HG03565 (cell line): ENCODE measurements around the gene CYBA.

Experiments used
- ATAC-seq: cut with Tn5 transposase; IDR thresholded peaks from one replicate; pipeline ENCODE4 v1.9.1; 2021; ENCODE audit warnings: mild to moderate bottlenecking, moderate library complexity; ENCODE audit not compliant: unreplicated experiment

Gene CYBA

DNA sequence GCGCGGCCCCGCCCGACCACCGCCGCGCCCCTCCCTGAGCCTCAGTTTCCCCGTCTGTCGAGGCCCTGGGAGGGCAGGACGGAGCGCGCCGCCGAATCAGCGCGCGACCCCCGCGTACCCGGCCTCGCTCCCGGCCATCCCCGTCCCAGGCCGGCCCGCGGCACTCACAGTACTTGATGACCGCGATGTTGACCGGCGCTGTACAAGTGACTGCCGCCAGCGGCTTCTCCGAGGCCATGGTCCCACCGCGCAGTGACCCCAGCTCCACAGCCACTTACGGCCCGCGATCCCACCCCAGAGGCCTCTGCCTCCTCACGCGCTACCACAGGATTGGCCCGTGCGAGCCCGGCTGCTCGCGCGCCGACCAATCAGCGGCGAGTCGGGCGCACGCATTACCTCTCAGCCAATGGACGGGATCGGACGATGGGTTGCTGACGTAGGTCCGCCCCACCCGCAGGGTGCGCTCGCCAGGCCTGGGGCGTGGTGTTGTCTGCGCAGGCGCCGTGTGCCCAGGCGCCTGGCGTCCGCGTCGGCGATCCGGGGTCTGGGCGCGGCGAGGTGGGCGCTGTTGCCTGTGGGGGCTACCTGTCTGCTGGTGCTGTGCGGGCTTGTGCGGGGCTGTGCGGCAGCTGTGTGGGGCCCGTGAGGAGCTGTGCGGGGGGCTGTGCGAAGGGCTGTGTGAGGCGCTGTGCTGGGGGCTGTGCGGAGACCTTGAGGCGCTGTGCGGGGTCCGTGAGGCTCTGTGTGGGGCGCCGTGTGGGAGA, 12.2 kb upstream of the CYBA start, which contains the start of gene MVD:
MVD (minus strand) TSS at position 249 of the 764 bp plus-strand sequence; CDS start at position 238, 11 bp downstream.
- ATAC-seq: peak; percentile 91

- no peak for ATAC-seq
Observed at GRCh38 chr16:88662222-88662842, 11.5 kb upstream of the CYBA start.

DNA sequence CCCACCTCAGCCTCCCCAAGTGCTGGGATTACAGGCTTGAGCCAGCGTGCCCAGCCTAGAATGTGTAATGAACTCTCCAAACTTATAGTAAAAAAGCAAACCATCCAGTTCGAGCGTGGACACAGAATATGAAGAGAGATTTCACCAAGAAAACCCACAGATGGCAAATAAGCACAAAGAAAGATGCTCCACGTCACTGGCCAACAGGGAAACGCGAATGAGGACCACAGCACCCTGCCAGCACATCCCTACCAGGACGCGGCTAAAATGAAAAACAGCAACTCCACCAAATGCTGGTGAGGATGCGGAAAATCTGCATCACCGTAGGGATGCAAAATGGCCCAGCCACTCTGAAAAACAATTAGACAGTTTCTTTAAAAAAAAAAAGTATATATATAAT, 10.6 kb upstream of the CYBA start:
- ATAC-seq: no peak

DNA sequence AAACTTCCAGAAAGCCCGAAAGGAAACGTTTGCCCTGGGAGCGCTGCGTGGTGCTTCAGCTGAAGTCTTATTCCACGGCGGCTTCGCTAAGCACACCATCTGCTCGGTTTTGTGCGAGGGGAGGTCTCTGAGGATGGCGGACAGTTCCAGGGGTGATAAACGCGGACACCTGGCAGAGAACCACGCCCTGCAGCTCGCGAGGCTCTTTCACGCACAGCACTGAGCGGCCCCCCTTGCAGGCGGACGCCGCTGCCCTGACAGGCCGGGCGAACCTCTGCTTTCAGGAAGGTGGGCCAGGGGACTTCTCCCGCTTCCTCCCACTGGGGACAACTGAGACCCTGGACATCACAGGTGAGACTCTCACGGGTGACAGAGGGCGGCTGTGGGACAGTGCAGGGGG, 8.3 kb upstream of the CYBA start:
- ATAC-seq: no peak

- no peak for ATAC-seq
Observed at GRCh38 chr16:88658714-88659113, 7.9 kb upstream of the CYBA start.

- ATAC-seq: no peak
Observed at GRCh38 chr16:88657371-88657770, 6.5 kb upstream of the CYBA start.

GRCh38 chr16:88656291-88656980, 5.6 kb upstream of the CYBA start:
- no peak for ATAC-seq

DNA sequence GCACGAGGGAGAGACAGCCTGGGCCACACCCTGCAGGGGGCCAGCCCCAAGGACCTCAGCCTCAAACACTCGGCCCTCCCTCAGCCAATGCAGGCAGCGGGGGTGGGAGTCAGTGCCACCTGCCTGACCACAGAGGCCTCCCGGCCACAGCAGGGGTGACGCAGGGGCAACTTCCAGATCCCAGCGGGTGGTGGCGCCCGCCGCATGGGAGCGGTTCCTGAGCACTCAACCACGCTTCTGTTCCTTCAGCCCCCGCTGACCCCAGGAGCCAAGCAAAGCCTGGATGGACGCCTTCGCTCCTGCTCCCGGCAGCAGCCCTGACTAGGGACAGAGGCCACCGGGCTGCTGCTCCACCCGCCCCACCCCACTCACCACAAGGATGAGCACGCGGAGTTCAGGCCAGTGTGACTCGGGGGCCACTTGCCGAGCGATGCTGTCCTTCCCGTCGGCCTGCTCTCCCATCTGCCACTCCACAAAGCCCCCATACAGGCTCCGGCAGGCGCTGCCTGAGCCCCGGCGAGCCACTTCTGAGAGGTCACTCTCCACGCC, 5.0 kb upstream of the CYBA start:
- no peak for ATAC-seq

DNA sequence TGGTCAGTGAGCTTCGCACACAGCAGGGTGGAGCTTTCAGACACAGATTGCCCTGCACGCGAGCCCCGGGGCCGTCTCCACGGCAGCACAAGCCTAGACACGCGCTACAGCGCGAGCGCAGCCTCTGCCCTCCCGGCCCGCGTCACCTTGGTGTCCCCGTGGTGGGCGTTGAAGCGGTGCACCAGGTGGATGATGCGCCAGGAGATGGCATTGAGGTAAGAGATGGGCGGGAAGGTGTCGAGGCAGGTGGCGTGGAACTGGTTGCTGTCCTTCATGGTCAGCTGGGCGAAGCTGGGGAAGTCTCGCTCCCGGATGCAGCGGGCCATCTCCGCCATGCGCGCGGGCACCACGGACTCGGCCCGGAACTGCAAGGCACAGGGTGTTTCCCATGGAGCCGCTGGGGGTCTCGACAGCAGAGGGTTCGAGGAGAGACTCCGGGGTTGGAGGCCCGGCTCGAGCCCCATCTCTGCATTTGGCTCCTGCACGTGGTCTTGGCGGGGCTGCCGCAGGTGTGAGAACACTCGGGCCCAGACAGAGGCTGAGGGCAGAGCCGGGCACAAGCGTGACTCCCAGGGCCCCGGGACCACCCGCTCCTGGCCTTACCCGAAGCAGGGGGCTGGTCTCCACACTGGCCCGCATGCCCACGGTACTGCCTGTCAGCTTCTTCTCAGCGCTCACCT, 4.3 kb upstream of the CYBA start:
- no peak for ATAC-seq

DNA sequence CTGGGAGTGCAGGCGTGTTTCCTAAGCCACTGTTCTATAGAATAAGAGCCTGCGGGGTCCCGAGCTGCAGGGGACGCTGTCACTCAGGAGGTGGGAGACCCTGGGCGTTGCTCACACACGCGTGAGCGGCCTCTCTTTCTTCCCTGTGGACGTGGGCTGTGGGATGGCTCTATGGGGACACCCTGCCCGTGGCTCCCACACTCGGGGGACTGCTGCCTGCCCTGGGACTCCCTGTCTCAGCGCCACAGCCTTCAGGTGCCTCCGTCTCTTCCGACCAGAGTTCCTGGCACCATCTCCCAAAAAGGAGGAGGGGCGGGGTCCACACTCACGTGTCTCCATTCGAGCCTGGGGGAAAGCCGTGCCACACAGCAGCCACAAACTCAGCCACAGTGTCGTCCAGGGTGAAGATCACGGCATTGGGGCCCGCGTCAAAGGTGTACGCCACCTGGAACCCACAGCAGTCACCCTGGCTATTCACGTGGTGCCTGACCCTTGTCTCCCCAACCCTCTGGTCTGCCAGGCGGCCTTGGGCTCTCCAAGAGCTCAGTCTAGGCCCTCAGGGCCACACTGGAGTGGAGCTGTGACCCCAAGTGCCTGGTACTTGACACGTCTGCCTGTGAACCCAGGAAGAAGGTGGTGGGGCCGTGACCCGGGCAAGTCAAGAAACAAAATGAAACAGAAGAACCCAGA, 3.7 kb upstream of the CYBA start:
- ATAC-seq: no peak

GRCh38 chr16:88653596-88654362, 2.9 kb upstream of the CYBA start:
- no peak for ATAC-seq

DNA sequence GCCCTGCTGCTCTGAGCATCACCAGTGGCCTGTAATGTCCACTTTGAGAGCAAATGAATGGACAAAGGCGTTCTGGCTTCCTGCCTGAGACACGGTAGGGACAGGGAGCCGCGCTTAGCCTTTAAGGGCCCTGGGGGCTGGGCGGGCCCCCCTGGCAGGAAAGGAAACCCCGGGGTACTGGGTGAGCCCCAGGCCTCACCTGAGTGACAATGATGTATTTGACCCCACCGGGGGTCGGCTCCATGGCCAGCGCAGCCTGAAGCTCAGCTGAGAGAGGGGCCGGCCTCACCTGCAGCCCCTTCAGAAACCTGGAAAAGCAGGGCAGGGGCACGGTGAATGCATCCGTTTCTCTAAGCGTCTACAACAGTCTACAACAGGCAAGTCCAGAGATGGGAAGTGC, 2.2 kb upstream of the CYBA start:
- ATAC-seq: no peak

GRCh38 chr16:88652762-88653063, 1.9 kb upstream of the CYBA start:
- ATAC-seq: no peak

DNA sequence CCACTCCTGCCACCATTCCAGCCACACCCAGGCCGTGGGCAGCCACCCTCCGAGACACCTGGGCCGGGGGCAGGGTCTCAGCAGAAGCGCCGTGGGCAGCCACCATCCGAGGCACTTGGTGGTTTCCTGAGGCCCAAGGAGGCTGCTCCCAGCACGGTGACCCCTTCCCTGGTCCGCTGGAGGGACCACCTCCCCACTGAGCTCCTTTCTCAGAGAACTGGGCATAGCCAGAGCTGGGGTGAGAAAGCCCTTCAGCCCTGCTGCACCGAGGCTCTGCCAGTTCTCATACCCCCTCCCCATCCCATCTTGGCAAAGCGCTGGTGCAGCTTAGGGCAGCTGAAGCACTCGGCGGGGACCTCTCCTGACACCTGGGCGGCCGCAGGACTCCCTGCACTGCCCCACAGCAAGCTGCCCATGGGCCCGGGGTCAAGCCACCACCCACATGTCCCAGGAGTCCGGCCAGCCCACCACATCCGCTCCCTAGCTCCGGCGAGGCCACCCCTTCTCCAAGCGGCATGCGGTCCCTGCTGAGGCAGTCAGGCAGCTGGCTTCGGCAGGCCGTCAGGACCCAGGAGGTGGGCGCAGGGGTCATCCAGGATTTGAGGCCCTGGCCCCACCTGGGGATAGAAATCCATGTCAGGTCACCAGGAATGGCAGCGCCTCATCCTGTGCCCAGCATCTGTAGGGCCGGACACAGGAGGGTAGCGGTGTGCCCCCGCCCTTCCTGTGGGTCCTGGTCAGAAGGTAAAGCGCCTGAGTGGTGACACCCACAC, 1.3 kb upstream of the CYBA start:
- no peak for ATAC-seq

DNA sequence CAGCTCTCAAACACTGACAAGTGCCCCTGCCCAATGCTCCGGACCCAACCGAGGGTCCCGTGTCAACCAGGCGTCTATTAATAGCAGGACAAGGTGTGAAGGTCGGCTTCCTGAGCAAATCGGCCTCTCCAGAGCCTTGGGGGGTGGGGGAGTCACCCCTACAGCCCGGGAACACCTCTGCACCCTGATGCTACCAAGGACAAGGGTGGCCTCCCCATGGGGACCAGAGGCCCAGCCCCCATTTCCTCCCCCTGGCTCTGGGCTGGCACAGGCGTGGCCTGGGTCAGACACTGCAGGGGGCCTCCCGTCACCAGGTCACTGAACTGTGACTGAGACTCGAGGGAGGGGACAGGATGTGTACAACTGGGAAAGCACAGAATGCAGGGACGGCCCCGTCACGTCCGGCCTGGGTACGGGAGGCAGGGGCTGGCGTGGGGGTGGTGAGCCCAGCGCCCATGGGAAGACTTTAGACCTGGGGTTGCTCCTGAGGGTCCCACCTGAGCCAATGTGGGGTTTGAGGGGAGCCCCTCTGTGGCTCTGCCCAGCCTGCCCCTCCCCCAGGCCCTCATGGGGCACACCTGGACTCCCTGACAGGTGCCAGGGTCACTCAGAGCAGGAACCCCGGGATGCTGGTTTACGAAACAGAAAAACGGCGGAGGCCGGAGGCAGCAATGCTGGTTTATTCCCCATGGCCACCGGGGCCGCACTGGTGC, 579 bp upstream of the CYBA start:
- peak; percentile 55 for ATAC-seq

DNA sequence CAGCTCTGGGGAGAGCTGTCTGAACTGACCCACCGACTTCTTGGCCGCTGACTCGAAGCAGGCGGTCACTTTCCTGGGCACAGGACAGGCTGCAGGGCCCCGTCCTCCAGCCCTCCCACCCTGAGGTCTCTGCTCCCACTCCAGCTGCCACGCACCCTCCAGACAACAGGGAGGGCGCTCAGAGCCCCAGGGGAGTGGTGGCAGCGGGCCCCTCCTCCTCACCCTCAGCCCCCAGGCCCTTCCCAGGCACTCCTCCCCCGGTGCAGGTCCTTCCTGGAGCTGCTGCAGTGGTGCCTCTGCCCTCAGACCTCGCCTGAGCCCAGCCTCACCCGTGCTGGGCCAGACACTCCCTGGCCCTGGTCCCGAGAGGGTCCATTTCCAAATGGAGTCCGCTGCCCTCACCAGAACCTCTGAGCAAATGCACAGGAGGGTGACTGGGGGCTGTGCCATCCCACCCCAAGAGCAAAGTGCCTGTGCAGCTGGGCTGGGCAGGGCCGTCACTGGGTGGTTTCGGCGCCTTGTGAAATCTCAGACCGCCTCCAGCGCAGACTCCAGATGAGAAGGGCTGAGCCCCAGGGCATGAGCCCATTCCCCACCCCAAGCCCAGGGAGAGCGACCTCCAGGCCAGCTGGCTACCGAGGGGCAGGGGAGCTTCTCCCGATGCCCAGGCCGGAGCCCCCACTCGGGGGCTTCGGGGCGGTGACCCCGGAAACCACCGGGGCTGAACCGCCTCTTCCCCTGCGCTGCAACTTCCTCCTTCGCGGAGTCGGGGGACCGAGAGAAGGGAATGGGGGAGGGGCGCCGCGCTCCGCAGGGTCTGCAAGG, 717 bp downstream of the CYBA start:
- peak; percentile 6 for ATAC-seq

DNA sequence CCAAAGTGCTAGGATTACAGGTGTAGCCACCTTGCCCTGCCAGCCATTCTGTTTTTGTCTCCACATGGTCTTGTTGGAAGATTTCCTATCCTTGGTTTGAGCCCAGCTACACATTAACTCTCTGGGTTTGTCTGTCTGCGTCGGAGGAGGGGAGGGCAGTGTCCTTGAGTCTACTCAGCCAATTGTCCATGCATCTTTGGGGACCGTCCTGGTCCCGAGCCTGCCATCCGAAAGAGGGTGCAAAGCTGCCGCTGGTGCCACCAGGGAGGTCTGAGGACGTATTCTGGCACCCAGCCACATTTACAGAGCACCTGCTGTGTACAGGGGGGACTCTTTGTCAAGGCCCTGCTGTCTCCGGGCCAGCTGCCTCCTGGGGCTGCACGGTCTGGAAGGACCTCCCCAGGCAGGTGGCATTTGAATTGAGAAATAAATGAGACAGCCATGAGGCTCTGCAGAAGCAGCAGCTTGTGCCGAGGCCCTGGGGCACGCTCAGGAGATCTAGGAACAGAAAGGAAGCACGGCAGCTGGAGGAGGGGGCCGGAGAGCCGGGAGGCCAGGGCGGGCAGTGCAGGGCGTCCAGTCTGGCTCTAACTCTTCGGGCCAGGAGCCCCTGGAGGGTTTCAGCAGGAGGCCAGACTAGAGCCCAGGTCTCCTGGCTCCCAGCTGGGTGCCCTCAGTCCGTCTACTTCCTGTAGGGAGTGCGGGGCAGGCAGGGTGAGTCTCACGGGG, 1.5 kb downstream of the CYBA start:
- ATAC-seq: no peak
